ENCODE measurements around the gene FAM210A.

- TF ChIP-seq, protein P1, sequence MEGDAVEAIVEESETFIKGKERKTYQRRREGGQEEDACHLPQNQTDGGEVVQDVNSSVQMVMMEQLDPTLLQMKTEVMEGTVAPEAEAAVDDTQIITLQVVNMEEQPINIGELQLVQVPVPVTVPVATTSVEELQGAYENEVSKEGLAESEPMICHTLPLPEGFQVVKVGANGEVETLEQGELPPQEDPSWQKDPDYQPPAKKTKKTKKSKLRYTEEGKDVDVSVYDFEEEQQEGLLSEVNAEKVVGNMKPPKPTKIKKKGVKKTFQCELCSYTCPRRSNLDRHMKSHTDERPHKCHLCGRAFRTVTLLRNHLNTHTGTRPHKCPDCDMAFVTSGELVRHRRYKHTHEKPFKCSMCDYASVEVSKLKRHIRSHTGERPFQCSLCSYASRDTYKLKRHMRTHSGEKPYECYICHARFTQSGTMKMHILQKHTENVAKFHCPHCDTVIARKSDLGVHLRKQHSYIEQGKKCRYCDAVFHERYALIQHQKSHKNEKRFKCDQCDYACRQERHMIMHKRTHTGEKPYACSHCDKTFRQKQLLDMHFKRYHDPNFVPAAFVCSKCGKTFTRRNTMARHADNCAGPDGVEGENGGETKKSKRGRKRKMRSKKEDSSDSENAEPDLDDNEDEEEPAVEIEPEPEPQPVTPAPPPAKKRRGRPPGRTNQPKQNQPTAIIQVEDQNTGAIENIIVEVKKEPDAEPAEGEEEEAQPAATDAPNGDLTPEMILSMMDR (IDR thresholded peaks at IDR 0.05; ENCODE audit: low read length) = no peak
- no peak for TF ChIP-seq EZH2 (IDR thresholded peaks at IDR 0.05; ENCODE audit: borderline replicate concordance, low read length)
Observed at GRCh38 chr18:13641551-13642439, 84.6 kb downstream of the FAM210A start.

Measured in OCI-LY1 (cell line).